Activated CD8-positive, alpha-beta memory T cell treated with anti-CD3 and anti-CD28 coated beads, Interleukin-2, amount 10 ng/mL, durations not matched to agents 7 days and 5 days (primary cell): Measurements from ENCODE around the gene CETN3. TPM values are rescaled to one million over a fixed set of nuclear protein-coding genes. Genes with fewer than 3 reads are reported as not detected.
"Not testable (repeated sequence)": the region's sequence is repeated elsewhere in the genome, so short reads cannot be mapped to it uniquely, and the experiment has no call there.

Source experiments
- ATAC-seq: fragments of 150-1000 bp; cut with Tn5 transposase; one replicate; pipeline ENCODE4 v1.10.0; 2021; ENCODE audit warnings: moderate library complexity
- CTCF ChIA-PET: fragments of 350-600 bp; sonication (Branson Sonifier 250); formaldehyde crosslinking; loops from one replicate; lab custom pipeline; 2021; ENCODE audit warnings: antibody characterized with exemption; lab: Charles Lee
- DNase-seq: peaks from one replicate; pipeline ENCODE4 v3.0.0-alpha.2; 2020
- H3K27ac Mint-ChIP-seq: one replicate; pipeline ENCODE4 v1.8.0; 2021; ENCODE audit warnings: mild to moderate bottlenecking, mixed read lengths
- H3K27me3 Mint-ChIP-seq: one replicate; pipeline ENCODE4 v1.8.0; 2021; ENCODE audit warnings: mixed read lengths
- H3K36me3 Mint-ChIP-seq: one replicate; pipeline ENCODE4 v1.8.0; 2021; ENCODE audit warnings: mild to moderate bottlenecking, mixed read lengths
- H3K4me1 Mint-ChIP-seq: one replicate; pipeline ENCODE4 v1.8.0; 2021; ENCODE audit warnings: mixed read lengths
- H3K4me3 Mint-ChIP-seq: one replicate; pipeline ENCODE4 v1.8.0; 2021; ENCODE audit warnings: mild to moderate bottlenecking, moderate library complexity, mixed read lengths
- H3K9me3 Mint-ChIP-seq: one replicate; pipeline ENCODE4 v1.8.0; 2022; ENCODE audit warnings: low read depth, mixed read lengths
- total RNA-seq, 2 experiments: library from RNA; stranded (reverse); gene quantifications; one replicate each; pipeline ENCODE4 v1.2.3, GENCODE V29; 2021

Gene CETN3
- total RNA-seq, 2 experiments from 2014 or later = 28.0 TPM

GRCh38 chr5:90402521-90403255 is 6.9 kb downstream of the CETN3 start:
- H3K4me3 Mint-ChIP-seq = no peak overlapping the region
- H3K27ac Mint-ChIP-seq = no peak overlapping the region
- H3K27me3 Mint-ChIP-seq = no peaks in the 10 kb centered on the region
- peaks cover 23% of the 10 kb centered on the region for H3K4me1 Mint-ChIP-seq
- ATAC-seq (no peak), DNase-seq (no peak)
- CTCF ChIA-PET = no interaction called here
- no peaks in the 10 kb centered on the region for H3K9me3 Mint-ChIP-seq
- H3K36me3 Mint-ChIP-seq = peaks cover 36% of the 10 kb centered on the region

DNA sequence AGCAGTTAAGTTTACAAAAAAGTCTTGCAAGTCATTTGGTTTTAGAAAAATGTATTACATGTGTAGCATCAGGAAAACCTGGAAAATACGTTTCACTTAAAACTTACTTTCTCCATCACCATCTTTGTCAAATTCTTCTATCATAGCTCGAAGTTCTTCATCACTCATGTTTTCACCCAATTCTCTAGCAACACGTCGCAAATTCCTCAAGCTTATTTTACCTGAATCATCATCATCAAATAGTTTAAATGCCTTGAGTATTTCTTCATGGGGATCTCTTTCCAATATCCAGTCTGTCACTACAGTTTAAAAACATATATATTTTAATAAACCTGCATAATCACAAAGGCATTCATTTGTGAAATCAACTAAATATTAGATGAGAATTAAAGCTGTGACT is 10.3 kb downstream of the CETN3 start:
- DNase-seq (no peak), ATAC-seq (no peak)
- no peak overlapping the region for H3K27ac Mint-ChIP-seq
- H3K9me3 Mint-ChIP-seq = no peaks in the 10 kb centered on the region
- H3K27me3 Mint-ChIP-seq = no peaks in the 10 kb centered on the region
- peaks cover 17% of the 10 kb centered on the region for H3K36me3 Mint-ChIP-seq
- H3K4me1 Mint-ChIP-seq = peaks cover 7% of the 10 kb centered on the region
- CTCF ChIA-PET = no interaction called here
- H3K4me3 Mint-ChIP-seq = no peak overlapping the region

- Mint-ChIP-seq H3K36me3 (peaks cover 17% of the 10 kb centered on the region), H3K27ac (no peak overlapping the region), H3K27me3 (no peaks in the 10 kb centered on the region), H3K4me3 (no peak overlapping the region), H3K9me3 (no peaks in the 10 kb centered on the region), H3K4me1 (peaks cover 7% of the 10 kb centered on the region)
- ATAC-seq (no peak), DNase-seq (no peak)
- CTCF ChIA-PET = no interaction called here
These were observed 10.8 kb downstream of the CETN3 start for GRCh38 chr5:90398726-90399125.

DNA sequence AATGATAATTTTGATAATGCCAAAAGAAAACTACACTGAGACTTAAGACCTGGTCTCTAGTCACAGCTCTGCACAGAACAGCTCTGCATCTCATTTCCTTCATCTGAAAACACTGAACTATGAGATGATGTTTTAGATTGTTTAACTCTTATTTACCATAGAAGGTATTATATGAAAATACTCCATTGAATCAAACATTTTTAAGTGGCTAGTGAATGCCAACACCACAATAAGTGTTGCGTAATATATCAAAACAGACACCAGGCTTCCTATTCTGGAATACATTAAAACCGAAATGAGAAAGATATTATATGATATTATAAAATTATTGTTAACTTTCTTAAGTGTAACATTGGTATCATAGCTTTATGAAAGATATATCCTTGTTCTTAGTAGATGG is 14.6 kb downstream of the CETN3 start:
- Mint-ChIP-seq H3K36me3 (peaks cover 19% of the 10 kb centered on the region), H3K4me3 (no peak overlapping the region), H3K27me3 (no peaks in the 10 kb centered on the region), H3K4me1 (peaks cover 7% of the 10 kb centered on the region), H3K9me3 (no peaks in the 10 kb centered on the region), H3K27ac (no peak overlapping the region)
- DNase-seq (no peak), ATAC-seq (no peak)
- CTCF ChIA-PET = no interaction called here

GRCh38 chr5:90390928-90391327 is 18.6 kb downstream of the CETN3 start:
- no peaks in the 10 kb centered on the region for H3K9me3 Mint-ChIP-seq
- H3K36me3 Mint-ChIP-seq = peaks cover 8% of the 10 kb centered on the region
- DNase-seq (no peak), ATAC-seq (no peak)
- no peaks in the 10 kb centered on the region for H3K4me1 Mint-ChIP-seq
- H3K27me3 Mint-ChIP-seq = peaks cover 3% of the 10 kb centered on the region
- H3K27ac Mint-ChIP-seq = no peak overlapping the region
- no peak overlapping the region for H3K4me3 Mint-ChIP-seq
- CTCF ChIA-PET = no interaction called here

DNA sequence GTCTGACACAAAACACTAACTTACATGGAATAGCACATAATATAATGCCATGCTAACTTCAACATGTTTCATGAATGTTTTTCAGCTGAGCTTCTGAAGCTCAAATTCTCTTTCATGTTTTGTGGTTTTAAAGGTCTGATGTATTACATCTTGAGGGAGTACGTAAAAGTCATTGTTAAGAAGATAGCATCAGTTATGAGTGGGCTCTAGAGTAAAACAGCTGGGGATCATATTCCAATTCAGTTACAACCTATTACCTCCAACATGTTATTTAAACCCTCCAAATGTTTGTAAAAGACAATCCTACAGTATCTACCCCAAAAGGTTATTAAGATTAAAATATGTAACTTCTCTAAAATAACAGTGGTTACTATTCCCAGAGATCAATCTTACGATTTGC is 19.2 kb downstream of the CETN3 start:
- Mint-ChIP-seq H3K27ac (no peak overlapping the region), H3K36me3 (peaks cover 8% of the 10 kb centered on the region), H3K27me3 (peaks cover 3% of the 10 kb centered on the region), H3K4me3 (no peak overlapping the region), H3K4me1 (no peaks in the 10 kb centered on the region), H3K9me3 (no peaks in the 10 kb centered on the region)
- CTCF ChIA-PET = no interaction called here
- DNase-seq = no peak
- no peak for ATAC-seq

DNA sequence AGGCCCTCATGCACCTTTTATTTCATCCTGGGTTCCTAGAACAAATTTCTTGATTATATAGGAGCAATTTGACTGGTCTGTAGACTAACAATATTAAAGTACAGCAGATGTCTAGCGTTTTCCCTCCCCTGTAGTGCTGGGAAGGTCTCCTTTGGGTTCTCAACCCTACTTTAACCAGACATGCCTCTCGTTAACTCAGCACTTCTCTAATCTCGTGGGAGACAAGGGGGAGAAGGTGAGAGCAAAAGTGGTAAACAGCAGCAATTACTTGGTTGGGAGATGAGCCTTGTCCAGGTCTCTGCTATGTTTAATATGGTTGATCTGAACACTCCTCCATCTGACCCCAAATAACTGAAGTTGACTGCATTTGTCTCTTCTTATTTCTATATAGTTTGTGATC is 22.0 kb downstream of the CETN3 start:
- DNase-seq = no peak
- no peak for ATAC-seq
- no peaks in the 10 kb centered on the region for H3K9me3 Mint-ChIP-seq
- H3K27ac Mint-ChIP-seq = no peak overlapping the region
- H3K36me3 Mint-ChIP-seq = peaks cover 6% of the 10 kb centered on the region
- peaks cover 3% of the 10 kb centered on the region for H3K27me3 Mint-ChIP-seq
- H3K4me3 Mint-ChIP-seq = no peak overlapping the region
- CTCF ChIA-PET = interaction anchor here (1.5 kb wide), 1 partner anchor 122 kb away, joined by 4 read pairs; no protein-coding TSS in a partner anchor
- no peaks in the 10 kb centered on the region for H3K4me1 Mint-ChIP-seq

GRCh38 chr5:90386099-90386710 is 23.4 kb downstream of the CETN3 start:
- Mint-ChIP-seq H3K9me3 (no peaks in the 10 kb centered on the region), H3K36me3 (no peaks in the 10 kb centered on the region), H3K27me3 (peaks cover 3% of the 10 kb centered on the region), H3K4me1 (no peaks in the 10 kb centered on the region), H3K27ac (no peak overlapping the region), H3K4me3 (no peak overlapping the region)
- DNase-seq (no peak), ATAC-seq (no peak)
- CTCF ChIA-PET = interaction anchor here (1.1 to 1.5 kb wide), 2 partner anchors 121 to 1656 kb away, joined by 3 to 4 read pairs; no protein-coding TSS in a partner anchor

DNA sequence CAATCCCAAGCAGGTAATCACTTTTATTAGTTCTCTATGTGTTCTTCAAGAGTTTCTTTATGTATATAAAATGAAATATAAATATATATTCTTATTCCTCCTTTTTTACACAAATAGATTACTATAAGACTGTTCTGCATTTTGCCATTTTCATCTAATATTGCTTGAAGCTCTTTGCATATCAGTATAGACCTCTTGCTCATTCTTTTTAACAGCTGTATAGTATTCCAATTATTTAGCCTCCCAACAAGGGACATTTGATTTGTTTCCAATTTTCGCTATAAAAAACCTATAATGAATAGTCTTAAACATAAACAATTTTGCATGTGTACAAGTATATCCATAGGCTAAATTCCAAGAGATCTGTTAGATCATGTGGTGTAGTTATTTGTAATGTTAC is 25.2 kb downstream of the CETN3 start:
- H3K4me3 Mint-ChIP-seq = no peak overlapping the region
- peaks cover 11% of the 10 kb centered on the region for H3K27me3 Mint-ChIP-seq
- no peaks in the 10 kb centered on the region for H3K9me3 Mint-ChIP-seq
- no peaks in the 10 kb centered on the region for H3K36me3 Mint-ChIP-seq
- DNase-seq (no peak), ATAC-seq (no peak)
- CTCF ChIA-PET = no interaction called here
- H3K4me1 Mint-ChIP-seq = no peaks in the 10 kb centered on the region
- no peak overlapping the region for H3K27ac Mint-ChIP-seq

DNA sequence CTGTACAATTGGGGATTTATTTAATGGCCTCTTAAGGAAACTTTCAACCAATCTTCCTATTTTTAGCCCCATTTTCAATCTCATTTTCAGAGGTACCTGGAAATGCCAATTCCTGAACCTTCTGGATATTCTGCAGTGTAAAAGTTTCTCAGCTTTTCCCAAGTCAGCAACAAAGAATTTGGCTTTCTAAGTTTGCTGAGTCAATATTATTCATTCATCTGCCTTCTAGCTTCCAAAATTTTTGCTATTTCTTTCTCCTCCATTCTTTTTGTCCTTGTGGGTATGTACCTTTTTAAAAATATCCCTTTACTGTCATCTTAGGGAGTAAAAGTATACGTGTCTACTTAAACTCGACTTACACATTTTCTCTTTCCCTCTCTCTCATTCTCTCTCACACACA is 25.7 kb downstream of the CETN3 start:
- no peak overlapping the region for H3K4me3 Mint-ChIP-seq
- no peaks in the 10 kb centered on the region for H3K4me1 Mint-ChIP-seq
- H3K9me3 Mint-ChIP-seq = no peaks in the 10 kb centered on the region
- H3K27ac Mint-ChIP-seq = no peak overlapping the region
- H3K36me3 Mint-ChIP-seq = no peaks in the 10 kb centered on the region
- H3K27me3 Mint-ChIP-seq = peaks cover 12% of the 10 kb centered on the region
- CTCF ChIA-PET = no interaction called here
- ATAC-seq (no peak), DNase-seq (no peak)

DNA sequence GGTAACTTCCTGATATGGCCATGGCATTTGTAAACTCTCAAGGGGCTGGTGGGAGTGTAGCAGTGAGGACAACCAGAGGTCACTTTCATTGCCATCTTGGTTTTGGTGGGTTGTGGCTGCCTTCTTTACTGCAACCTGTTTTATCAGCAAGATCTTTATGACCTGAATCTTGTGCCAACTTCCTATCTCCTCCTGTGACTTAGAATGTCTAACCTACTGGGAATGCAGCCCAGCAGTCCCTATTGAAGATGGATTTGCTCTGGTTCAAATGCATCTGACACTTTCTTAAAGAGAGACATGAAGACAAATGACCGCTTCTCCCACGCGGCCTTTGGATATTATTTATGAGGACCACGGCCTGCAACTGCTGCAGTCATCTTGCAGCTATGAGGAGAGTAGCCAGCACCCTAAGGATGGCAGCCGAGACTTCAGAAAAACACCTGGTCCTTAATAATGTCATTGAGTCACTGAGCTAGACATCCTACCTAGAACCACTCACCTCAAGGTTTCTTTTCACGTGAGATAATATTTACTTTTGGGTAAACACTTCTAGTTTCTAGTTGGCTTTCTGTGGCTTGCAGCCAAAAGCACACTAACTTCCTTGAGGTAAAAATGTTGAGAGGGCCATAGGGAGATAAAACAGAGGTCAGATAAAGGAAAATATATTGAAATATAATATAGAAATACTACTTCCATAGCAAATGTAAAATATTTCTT is 28.2 kb downstream of the CETN3 start:
- peaks cover 13% of the 10 kb centered on the region for H3K27me3 Mint-ChIP-seq
- no peak for ATAC-seq
- H3K36me3 Mint-ChIP-seq = no peaks in the 10 kb centered on the region
- no peaks in the 10 kb centered on the region for H3K9me3 Mint-ChIP-seq
- H3K4me3 Mint-ChIP-seq = no peak overlapping the region
- no peak overlapping the region for H3K27ac Mint-ChIP-seq
- no peaks in the 10 kb centered on the region for H3K4me1 Mint-ChIP-seq
- DNase-seq = no peak
- CTCF ChIA-PET = no interaction called here

DNA sequence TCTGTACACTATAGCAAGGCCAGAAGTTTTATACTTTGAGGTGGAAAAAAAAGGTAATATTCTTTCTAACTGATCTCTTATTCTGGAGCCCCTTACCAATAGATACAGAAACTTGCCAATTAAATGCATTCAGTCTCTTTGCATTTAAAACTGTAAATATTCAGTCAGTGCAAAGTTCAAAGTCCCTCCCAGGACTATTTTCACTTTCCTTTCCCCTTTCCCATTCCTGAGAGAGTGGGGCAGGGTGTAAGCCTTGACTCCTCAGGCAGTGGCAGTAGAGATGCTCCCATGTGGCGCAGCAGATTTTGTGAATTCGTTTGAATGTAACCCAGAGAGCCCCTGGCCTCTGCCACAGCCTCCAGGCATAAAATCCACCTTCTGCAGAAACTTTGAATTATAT is 29.9 kb downstream of the CETN3 start:
- Mint-ChIP-seq H3K27ac (no peak overlapping the region), H3K27me3 (peaks cover 25% of the 10 kb centered on the region), H3K36me3 (no peaks in the 10 kb centered on the region), H3K4me1 (no peaks in the 10 kb centered on the region), H3K9me3 (no peaks in the 10 kb centered on the region), H3K4me3 (no peak overlapping the region)
- no peak for ATAC-seq
- CTCF ChIA-PET = no interaction called here
- no peak for DNase-seq

DNA sequence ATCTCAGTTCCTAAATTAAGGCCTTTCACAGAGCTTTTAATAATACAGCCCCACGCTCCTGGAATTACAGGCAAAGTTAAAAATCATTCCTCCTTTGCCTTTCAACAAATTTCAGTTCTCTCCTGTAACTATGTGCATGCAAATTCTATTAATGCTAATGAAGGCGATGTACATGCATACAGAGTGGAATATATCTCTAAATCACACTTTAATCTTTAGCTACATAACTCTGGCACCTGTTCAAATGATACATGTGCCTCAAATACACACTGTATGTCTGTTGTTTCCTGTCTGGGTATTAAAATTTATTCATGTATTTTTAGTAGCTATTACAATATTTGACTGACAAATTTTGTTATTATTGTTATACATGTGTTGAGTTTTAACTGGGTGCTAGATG is 30.8 kb downstream of the CETN3 start:
- Mint-ChIP-seq H3K27ac (no peak overlapping the region), H3K36me3 (no peaks in the 10 kb centered on the region), H3K4me1 (no peaks in the 10 kb centered on the region), H3K9me3 (no peaks in the 10 kb centered on the region), H3K4me3 (no peak overlapping the region), H3K27me3 (peaks cover 31% of the 10 kb centered on the region)
- ATAC-seq (no peak), DNase-seq (no peak)
- CTCF ChIA-PET = no interaction called here

GRCh38 chr5:90371269-90371668 is 38.3 kb downstream of the CETN3 start:
- not testable (repeated sequence) for H3K36me3 Mint-ChIP-seq, H3K4me3 Mint-ChIP-seq

More at GRCh38 chr5:90371269-90371668, 38.3 kb downstream of the CETN3 start:
- CTCF ChIA-PET, H3K27ac Mint-ChIP-seq, H3K9me3 Mint-ChIP-seq, DNase-seq, ATAC-seq, H3K4me1 Mint-ChIP-seq: not testable (repeated sequence)
- H3K27me3 Mint-ChIP-seq = peaks cover 33% of the 10 kb centered on the region
